Measurements from ENCODE around the gene AP5B1.

AP5B1 gene

GRCh38 chr11:65788821-65789220 is 8.0 kb upstream of the AP5B1 start:
- Histone ChIP-seq H3K27ac (ENCODE audit: extremely low read depth, low read depth, low read length) (no peak overlapping the region), H3K9me3 (ENCODE audit: control insufficient read depth, insufficient read depth, low read depth, low read length) (no peaks in the 10 kb centered on the region), H3K36me3 (ENCODE audit: control insufficient read depth in 2 of 2, insufficient read depth in 1 of 2, low read length in 2 of 2) (no peaks in the 10 kb centered on the region), H3K4me1 (ENCODE audit: control insufficient read depth, insufficient read depth, low read length) (no peaks in the 10 kb centered on the region), H3K4me3 (ENCODE audit: low read depth, low read length) (no peak overlapping the region)
- ChIA-PET POLR2A (interaction anchor here (0.6 kb wide), 1 partner anchor 118 kb away, joined by 3 read pairs; no protein-coding TSS in a partner anchor), CTCF (interaction anchor here (0.6 to 1.7 kb wide), 5 partner anchors 9 to 261 kb away, joined by 3 to 6 read pairs (median 4); no protein-coding TSS in a partner anchor)
- TF ChIP-seq SCRT1 (tag by site-specific recombination; IDR thresholded peaks at IDR 0.05; ENCODE audit: borderline replicate concordance) (no peak), ZNF416 (tag by site-specific recombination; IDR thresholded peaks at IDR 0.05) (no peak), ZNF768 (tag by site-specific recombination; IDR thresholded peaks at IDR 0.05) (no peak), ZNF133 (tag by site-specific recombination; IDR thresholded peaks at IDR 0.05) (no peak), ZNF571 (tag by site-specific recombination; IDR thresholded peaks at IDR 0.05) (no peak), ZNF747 (tag by site-specific recombination; IDR thresholded peaks at IDR 0.05) (no peak), ZNF335 (tag by site-specific recombination; conservative IDR thresholded peaks at IDR 0.05) (no peak), ZNF518A (tag by site-specific recombination; conservative IDR thresholded peaks at IDR 0.05; ENCODE audit: low read depth) (no peak), ZBTB44 (tag by site-specific recombination; IDR thresholded peaks at IDR 0.05) (no peak), BCL11B (tag by site-specific recombination; IDR thresholded peaks at IDR 0.05; ENCODE audit: low read depth) (no peak), ZNF184 (tag by site-specific recombination; IDR thresholded peaks at IDR 0.05) (no peak), OVOL3 (tag by site-specific recombination; IDR thresholded peaks at IDR 0.05) (no peak), MYNN (tag by site-specific recombination; IDR thresholded peaks at IDR 0.05; ENCODE audit: borderline replicate concordance) (no peak)

- Histone ChIP-seq H3K4me1 (ENCODE audit: control insufficient read depth, insufficient read depth, low read length) (no peaks in the 10 kb centered on the region), H3K9me3 (ENCODE audit: control insufficient read depth, insufficient read depth, low read depth, low read length) (no peaks in the 10 kb centered on the region), H3K36me3 (ENCODE audit: control insufficient read depth in 2 of 2, insufficient read depth in 1 of 2, low read length in 2 of 2) (no peaks in the 10 kb centered on the region), H3K27ac (ENCODE audit: extremely low read depth, low read depth, low read length) (no peak overlapping the region), H3K4me3 (ENCODE audit: low read depth, low read length) (no peak overlapping the region)
- POLR2A ChIA-PET, result no interaction called here
- CTCF ChIA-PET, result interaction anchor here (0.6 to 1.7 kb wide), 4 partner anchors 8 to 31 kb away, joined by 3 to 6 read pairs (median 4); no protein-coding TSS in a partner anchor
- TF ChIP-seq ZNF26 (tag by site-specific recombination; IDR thresholded peaks at IDR 0.05) (peak; percentile 42; the same call in 1 of the 2 replicates), HIC1 (tag by site-specific recombination; IDR thresholded peaks at IDR 0.05) (no peak)
Measured at GRCh38 chr11:65787649-65788622, 7.2 kb upstream of the AP5B1 start.

Data from HEK293 (cell line).